ENCODE data around the gene WNK1.

WNK1 gene

DNA sequence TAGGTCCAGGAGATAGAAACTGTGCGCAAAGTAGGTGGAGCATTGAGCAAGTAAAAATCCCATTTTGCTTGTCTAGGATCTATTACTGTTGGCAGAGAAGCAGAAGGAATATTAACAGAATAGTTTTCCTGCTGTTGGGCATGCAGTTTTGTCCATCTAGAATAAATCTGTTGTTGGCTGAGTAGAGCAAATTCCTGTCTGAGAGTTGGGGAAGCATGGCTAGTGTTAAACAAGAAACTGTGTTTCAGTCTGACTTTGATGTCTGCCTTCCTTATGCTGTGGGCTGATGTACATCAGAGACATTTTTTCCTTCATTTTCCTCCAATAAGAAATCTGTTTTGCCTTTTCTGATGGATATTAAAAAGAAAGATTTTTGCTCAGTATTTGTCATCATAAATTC, 99.0 kb downstream of the WNK1 start:
- TF ChIP-seq, protein P1, sequence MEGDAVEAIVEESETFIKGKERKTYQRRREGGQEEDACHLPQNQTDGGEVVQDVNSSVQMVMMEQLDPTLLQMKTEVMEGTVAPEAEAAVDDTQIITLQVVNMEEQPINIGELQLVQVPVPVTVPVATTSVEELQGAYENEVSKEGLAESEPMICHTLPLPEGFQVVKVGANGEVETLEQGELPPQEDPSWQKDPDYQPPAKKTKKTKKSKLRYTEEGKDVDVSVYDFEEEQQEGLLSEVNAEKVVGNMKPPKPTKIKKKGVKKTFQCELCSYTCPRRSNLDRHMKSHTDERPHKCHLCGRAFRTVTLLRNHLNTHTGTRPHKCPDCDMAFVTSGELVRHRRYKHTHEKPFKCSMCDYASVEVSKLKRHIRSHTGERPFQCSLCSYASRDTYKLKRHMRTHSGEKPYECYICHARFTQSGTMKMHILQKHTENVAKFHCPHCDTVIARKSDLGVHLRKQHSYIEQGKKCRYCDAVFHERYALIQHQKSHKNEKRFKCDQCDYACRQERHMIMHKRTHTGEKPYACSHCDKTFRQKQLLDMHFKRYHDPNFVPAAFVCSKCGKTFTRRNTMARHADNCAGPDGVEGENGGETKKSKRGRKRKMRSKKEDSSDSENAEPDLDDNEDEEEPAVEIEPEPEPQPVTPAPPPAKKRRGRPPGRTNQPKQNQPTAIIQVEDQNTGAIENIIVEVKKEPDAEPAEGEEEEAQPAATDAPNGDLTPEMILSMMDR (IDR thresholded peaks at IDR 0.05; ENCODE audit: low read depth, low read length, missing control alignments), result no peak
- DNase-seq (ENCODE audit: low read depth), result no peak
- no peak overlapping the region for H3K4me3 ChIP-seq (ENCODE audit: low read depth, low read length)

DNA sequence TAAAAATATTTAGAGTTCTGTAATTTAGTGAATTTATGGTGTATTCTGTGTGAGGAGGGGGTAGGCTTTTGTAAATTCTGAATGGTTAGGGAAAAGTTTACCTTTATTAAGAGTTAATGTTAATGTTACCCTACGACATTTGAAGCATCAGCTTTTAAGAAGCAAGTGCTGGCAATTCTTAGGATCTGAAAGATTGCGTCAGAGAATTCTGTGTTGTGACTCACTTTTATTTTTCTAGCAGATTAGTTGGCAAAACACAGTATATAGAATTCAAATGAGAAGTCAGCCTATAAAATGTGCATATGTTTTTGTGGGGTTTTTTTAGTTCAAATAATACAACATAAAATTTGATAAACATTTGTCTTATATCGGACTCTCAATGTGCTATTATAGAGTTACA, 99.5 kb downstream of the WNK1 start:
- DNase-seq (ENCODE audit: low read depth), result no peak
- H3K4me3 ChIP-seq (ENCODE audit: low read depth, low read length), result no peak overlapping the region
- TF ChIP-seq, protein P1 (IDR thresholded peaks at IDR 0.05; ENCODE audit: low read depth, low read length, missing control alignments), result no peak

DNA sequence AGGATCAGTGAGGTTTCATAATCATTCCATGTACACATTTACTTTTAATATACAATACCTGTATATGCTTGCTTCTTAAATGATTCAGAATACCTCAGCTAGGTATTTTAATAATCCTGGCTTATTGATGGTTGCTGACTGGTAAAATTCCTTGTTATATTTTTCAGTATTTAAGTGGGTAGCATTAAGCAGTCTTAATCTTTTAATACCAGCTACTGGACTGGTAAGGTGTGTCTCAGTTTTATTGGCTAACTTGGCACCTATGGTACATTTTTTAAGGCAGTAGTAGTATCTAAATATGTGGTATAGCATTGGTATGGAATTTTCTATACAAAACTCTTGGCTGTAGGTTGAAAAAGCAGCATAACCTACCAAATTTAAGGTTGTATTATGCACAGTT, 100.5 kb downstream of the WNK1 start:
- no peak for DNase-seq (ENCODE audit: low read depth)
- TF ChIP-seq, protein P1 (IDR thresholded peaks at IDR 0.05; ENCODE audit: low read depth, low read length, missing control alignments), result no peak
- H3K4me3 ChIP-seq (ENCODE audit: low read depth, low read length), result no peak overlapping the region

DNA sequence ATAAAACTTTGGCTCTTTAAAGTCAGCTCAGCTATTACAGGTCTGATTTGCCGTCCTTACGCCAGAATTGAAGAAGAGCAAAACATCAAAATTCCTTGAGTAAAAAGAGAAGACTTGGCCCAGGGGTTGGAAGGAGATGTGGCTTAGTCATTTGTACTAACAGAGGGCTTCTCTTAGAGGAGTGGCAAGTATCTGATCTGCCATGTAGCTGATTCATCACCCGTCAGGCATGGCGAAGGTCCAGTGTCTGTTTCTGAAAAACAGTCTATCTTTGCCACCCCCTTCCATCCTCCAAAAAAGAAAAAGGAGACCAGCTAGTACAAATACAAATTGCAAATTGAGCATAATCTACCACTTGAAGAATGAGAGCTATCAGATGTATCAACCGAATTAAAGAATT, 105.2 kb downstream of the WNK1 start:
- H3K4me3 ChIP-seq (ENCODE audit: low read depth, low read length), result no peak overlapping the region
- DNase-seq (ENCODE audit: low read depth), result no peak
- TF ChIP-seq, protein P1 (IDR thresholded peaks at IDR 0.05; ENCODE audit: low read depth, low read length, missing control alignments), result no peak

DNA sequence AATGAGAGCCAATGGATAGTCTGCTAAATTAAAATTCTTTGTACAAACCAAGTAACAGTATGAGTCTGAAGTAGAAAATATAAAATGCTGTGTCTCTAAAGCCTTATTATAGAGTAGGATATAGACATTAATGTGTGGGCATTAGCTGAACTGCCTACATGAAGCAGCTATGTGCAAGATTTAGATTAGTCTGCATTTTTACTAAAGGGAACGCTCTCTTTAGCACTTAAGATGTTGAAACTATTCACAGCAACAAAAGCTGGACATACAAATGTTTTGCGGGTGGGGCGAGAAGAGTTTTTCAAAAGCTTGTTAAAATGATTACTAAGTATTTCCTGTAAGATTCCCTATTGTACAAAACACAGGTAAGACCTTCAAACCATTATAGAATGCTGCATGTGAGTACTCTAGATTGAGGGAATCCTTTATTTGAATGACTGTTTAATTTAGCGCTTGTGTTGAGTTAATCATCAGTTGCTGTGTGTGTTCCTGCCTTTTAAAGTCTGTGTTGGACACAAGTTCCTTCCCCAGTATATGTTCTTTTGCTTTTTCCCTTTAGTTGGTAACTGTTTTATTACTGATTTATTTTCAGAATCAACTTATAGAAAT, 110.0 kb downstream of the WNK1 start:
- TF ChIP-seq, protein P1 (IDR thresholded peaks at IDR 0.05; ENCODE audit: low read depth, low read length, missing control alignments), result no peak
- DNase-seq (ENCODE audit: low read depth), result no peak
- H3K4me3 ChIP-seq (ENCODE audit: low read depth, low read length), result no peak overlapping the region

DNA sequence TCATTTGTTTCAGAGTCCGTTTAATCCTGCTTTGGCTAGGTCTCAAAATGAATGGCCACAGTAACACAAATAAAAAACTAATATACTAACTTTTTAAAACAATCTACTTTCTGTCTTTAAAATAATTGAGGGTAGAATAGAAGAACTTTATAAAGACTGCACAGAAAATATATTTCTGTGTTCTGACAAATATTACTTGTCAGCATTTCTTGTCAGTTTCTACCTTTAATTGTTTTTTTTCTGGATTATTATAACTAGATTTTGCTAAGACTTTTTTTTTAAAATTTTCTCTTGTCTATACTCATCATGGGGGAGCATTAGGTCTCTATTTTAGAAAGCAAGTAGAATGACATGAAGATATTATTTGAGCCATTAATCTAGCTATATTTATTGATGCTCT, 110.9 kb downstream of the WNK1 start:
- TF ChIP-seq, protein P1 (IDR thresholded peaks at IDR 0.05; ENCODE audit: low read depth, low read length, missing control alignments), result no peak
- H3K4me3 ChIP-seq (ENCODE audit: low read depth, low read length), result no peak overlapping the region
- DNase-seq (ENCODE audit: low read depth), result no peak

DNA sequence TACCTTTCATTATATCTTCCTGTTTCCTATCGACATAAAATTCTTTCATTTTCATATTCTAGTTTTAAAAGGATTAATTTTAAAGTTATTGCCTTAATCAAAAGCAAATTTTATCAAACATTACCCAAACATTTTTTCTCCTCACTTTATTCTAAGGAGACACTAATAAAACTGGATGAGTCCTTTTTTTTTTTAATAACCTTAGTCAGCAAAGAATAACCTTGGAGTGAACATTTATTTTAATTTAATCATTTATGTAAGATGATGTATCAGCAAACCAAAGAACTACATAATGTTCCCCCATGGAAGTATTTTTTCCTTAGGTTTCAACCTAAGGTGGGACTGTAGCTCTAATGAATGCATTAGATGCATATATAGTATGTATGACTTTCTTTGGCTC, 113.2 kb downstream of the WNK1 start:
- no peak for DNase-seq (ENCODE audit: low read depth)
- TF ChIP-seq, protein P1 (IDR thresholded peaks at IDR 0.05; ENCODE audit: low read depth, low read length, missing control alignments), result no peak
- no peak overlapping the region for H3K4me3 ChIP-seq (ENCODE audit: low read depth, low read length)

Measured in GM12864 (cell line).